Stimulated activated CD8-positive, alpha-beta memory T cell treated with anti-CD3 and anti-CD28 coated beads, Interleukin-15, amount 100 ng/mL, for 48 hours (primary cell): ENCODE measurements around the gene NEK11.
"Not testable (repeated sequence)": the region's sequence is repeated elsewhere in the genome, so short reads cannot be mapped to it uniquely, and the experiment has no call there.

ENCODE experiments used
- DNase-seq, 2 donors: peaks; one replicate each; pipeline ENCODE4 v3.0.0-alpha.2; 2020; ENCODE audit warnings: low read depth in 2 of 2

NEK11 gene

GRCh38 chr3:131356006-131356595 lies 329.4 kb downstream of the NEK11 start:
- DNase-seq = no peak

- no peak for DNase-seq
These were observed 330.6 kb downstream of the NEK11 start for GRCh38 chr3:131357275-131357674.

GRCh38 chr3:131360191-131360755 lies 333.6 kb downstream of the NEK11 start:
- no peak for DNase-seq

GRCh38 chr3:131361066-131361463 lies 334.4 kb downstream of the NEK11 start:
- peak in 1 of 2 donors; percentile 18 for DNase-seq

- peak in 1 of 2 donors; percentile 20 for DNase-seq
These were observed 335.1 kb downstream of the NEK11 start for GRCh38 chr3:131361464-131362421.

DNA sequence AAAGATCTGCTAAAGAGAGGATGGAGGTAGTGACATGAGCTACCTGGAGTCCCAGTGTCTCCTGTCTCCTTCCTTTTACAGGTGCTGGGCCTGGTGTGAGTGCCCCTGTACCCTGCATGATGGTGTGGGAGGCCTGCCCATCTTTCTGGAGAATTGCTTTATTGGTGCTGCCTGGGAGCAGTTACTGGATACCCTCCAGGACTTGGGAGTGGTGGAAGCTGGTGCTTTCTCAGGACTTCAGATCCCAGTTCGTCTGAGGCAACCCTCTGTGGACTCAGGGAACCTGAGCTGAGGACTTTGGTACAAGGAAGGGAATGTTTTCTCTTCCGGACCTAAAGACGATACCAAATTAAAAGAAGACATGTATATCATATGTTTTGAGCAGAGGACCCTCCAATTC lies 336.6 kb downstream of the NEK11 start:
- DNase-seq = no peak

GRCh38 chr3:131370935-131371687 lies 344.4 kb downstream of the NEK11 start:
- DNase-seq = no peak

DNA sequence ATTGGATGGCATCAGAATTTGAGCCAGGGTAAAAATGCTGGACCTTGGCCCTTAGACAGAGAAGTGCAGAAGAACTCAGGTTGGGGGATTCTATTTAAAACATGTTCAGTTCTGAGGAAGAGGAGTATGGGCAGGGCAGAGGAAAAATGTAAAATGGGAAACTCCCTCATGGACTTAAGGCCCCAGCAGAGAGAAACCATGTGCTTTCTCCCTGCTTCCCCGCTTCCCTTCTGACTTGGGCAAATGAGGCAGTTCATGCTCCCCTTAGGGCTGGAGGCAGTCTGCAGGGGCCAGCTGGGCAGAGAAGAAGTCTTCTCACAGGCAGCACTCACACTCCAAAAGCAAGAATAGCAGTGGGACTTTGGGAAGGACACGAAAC lies 345.0 kb downstream of the NEK11 start:
- DNase-seq = no peak

DNA sequence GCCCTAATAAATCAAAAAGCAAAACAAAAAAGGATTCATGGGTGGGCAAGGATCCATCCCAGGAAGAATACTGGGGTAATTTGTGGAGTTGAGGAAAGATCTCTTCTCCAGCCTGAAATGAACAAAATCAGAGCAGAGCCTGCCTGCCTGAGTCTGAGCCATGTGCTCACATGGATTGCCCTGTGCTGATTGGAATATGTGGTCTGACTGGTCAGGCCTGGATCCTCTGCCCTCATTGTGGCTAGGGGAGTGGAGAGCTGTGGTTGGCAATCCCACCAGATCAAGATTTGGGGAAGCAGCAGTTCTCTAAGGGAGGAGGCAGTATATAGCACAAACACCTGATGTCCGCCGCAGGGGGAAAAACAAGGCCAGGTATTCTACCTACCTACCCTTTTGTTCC lies 348.1 kb downstream of the NEK11 start:
- no peak for DNase-seq

DNA sequence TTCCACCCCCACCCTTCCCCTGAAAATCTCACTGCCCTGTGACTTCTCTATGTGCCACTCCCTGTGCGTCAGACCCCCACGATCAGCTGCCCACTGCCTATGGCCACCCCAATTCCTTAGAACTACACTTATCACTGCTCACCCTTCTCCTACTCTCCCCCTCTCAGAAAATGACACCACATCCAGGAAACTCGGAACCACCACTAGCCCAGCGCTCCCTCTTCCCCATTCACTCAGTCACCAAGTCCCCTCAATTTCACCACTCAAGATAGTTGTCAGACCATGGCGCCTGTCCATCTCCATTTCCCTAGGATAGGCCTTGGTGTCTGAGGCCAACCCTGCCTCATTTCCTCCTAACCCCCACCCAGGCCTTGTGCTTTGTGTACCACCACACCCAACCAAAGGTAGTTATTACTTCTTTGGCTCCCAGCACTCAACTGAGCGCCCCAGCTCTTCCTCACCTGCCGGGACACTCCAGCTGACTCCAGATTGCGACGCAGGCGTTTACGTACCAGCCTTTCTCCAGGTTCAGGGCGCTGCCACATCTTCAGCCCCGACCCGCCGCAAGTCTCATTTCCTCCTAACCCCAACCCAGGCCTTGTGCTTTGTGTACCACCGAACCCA lies 354.3 kb downstream of the NEK11 start:
- not testable (repeated sequence) for DNase-seq

- DNase-seq = peak; percentile 96 to 97
These were observed 355.0 kb downstream of the NEK11 start, which contains the start of gene NUDT16 for GRCh38 chr3:131381445-131382291. Gene NUDT16, plus strand, starts transcription at chr3:131381774. Its CDS starts 31 bp downstream, at chr3:131381805.

DNA sequence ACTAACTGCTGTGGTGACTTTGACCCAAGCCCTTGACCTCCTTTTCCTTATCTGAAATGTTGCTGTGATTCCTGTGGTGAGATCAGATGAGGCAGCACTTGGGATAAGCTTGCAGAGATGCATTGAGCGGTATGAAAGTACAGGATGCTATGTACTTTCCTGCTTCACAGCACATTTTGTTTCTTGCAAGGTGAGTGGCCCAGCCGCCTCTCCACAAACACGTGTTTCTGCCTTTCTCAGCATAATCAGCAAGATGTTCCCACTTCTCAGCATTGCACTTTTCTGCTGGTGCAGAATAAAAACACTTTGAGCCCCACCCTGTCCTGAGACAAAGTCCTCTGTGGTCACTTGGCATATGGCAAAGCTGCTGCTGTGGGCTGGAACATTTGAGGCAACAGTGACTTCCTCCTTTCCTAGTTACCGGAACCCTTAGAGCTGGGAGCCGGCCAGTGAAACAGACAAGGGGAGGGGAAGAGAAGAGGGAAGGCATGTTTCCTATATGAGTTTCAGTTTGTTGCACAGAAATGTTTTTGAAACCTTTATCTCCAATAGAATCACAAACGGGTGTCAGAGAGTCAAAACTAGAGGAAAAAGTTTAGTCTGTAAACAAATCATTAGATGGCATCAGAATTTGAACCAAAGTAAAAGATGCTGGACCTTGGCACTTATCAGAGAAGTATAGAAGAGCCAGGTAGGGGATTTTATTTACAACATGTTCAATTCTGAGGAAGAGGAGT lies 359.9 kb downstream of the NEK11 start:
- no peak for DNase-seq

DNA sequence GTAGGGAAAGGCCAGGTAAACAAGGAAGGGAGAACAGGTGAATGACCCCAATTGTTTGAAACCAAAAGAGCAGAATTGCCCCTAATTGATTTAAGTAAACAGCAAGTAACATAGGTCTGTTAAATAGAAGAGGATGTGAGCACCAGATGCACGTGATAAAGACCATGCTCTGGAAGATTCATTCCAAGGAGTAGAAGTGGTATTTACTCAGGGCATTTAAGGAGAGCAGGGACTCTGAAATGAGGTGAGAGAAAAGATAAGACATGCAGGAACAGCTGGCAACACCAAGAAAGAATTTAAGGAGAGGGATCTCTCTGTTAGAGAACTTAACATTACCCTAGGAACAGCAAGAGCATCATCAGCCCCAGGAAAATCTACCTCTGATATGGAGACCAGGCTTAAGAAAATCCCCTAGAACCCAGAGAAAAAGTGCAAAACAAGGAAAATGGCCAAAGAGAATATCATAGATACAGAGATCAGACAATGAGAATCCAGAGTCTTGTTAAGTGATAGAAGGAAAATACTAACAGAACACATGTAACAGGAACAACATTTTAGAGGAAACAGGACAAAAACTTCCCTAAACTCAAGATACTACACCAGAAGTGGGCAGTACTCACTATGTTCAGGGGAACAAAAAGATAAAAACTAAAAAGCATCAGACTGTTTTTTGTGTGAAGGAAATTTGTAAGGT lies 361.3 kb downstream of the NEK11 start:
- no peak for DNase-seq

DNA sequence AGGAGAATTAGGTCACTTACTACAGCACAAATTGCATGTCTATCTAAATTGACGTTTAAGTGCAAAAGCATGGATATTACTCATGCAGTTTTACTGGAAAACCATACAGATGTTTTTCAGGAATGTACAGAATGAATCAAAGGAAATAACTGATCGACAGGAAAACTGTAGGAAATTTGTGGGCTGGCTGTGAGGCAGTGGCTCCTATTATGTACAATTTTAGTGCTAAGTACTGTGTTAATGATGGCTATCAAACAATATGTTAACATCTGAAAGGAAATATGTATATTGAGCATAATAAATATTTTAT lies 361.8 kb downstream of the NEK11 start:
- no peak for DNase-seq

- DNase-seq = no peak
These were observed 363.7 kb downstream of the NEK11 start for GRCh38 chr3:131390331-131390730.

- DNase-seq = no peak
These were observed 366.4 kb downstream of the NEK11 start for GRCh38 chr3:131393051-131393450.

DNA sequence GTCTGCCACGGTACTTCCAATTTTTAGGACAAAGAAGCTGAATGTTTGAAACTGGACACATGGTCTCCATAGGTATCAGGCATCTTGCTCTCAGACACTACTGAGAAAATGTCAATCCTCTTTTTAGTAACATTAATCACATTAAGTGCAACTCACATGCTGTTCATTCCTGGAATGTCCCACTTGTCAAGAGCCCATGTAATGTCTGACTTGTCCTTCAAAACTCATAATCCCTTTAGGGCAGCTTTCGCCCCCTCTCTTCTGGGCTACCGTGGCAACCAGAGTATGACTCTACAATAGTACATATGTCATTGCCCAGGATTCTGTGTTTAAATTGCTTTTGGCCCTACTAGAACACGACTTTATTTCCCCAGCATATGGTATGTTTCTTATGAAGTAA lies 367.2 kb downstream of the NEK11 start:
- no peak for DNase-seq

DNA sequence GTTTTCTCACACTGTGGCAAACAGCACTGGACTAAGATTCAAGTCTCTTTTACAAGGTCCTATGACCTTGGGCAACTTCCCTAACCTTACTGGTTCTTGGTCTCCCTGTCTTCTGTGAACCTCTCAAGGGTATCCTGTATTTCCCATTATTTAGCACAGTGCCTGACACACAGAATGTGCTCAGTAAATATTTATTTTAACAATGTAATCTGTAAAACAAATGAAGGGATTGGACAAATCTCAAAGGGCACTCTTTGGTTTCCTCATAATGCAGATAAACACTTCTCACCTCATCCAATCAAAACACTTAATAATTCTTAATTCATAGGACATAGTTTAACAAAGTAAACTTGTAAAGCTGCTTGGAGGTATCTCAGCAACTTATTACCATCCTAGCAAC lies 367.7 kb downstream of the NEK11 start:
- no peak for DNase-seq

GRCh38 chr3:131396170-131396569 lies 369.5 kb downstream of the NEK11 start:
- no peak for DNase-seq
